Spinal cord (tissue), 10 donors: ENCODE measurements around the gene ATF1. TPM values are rescaled to one million over a fixed set of nuclear protein-coding genes. Genes with fewer than 3 reads are reported as not detected.
A peak's percentile ranks its signal among the peaks of the same experiment; 100 is the strongest.

Source experiments
- DNase-seq, 6 donors: peaks; one replicate each; pipeline versions ENCODE4 v3.0.0 to v3.0.0-alpha.2; 2013 to 2015; ENCODE audit warnings: low spot score in 6 of 6, low read depth in 4 of 6
- H3K27ac ChIP-seq: one replicate; pipeline ENCODE4 v1.5.1; 2013; ENCODE audit warnings: low read depth, low read length, control low read depth
- H3K27me3 ChIP-seq: one replicate; pipeline ENCODE4 v1.6.1; 2013; ENCODE audit warnings: low read length; ENCODE audit not compliant: control insufficient read depth, insufficient read depth
- H3K36me3 ChIP-seq: one replicate; pipeline ENCODE4 v1.6.1; 2013; ENCODE audit warnings: low read length; ENCODE audit not compliant: control insufficient read depth, insufficient read depth
- H3K4me1 ChIP-seq: one replicate; pipeline ENCODE4 v1.6.1; 2013; ENCODE audit warnings: low read length; ENCODE audit not compliant: control insufficient read depth, insufficient read depth
- H3K4me3 ChIP-seq: one replicate; pipeline ENCODE4 v1.5.1; 2013; ENCODE audit warnings: low read depth, low read length, control low read depth
- H3K9me3 ChIP-seq: one replicate; pipeline ENCODE4 v1.6.1; 2013; ENCODE audit warnings: low read length; ENCODE audit not compliant: control insufficient read depth, insufficient read depth
- WGBS: methylation state at CpG from one replicate; pipeline ENCODE4 v1.1.5; 2013; ENCODE audit warnings: missing lambda C conversion rate; ENCODE audit not compliant: insufficient coverage; 5-methylcytosine and 5-hydroxymethylcytosine counted together
- polyA plus RNA-seq, 2 donors: library from polyadenylated mRNA; unstranded; fragments of 120-200 nt; gene quantifications; one replicate each; pipeline ENCODE4 v1.2.1, GENCODE V29; 2013; ENCODE audit not compliant: insufficient read length in 2 of 2
- total RNA-seq, 2 donors: library from RNA; depleted of rRNA in 1 of 2; stranded (reverse); fragments of 120-200 nt in 1 of 2; fragments of >200 nt in 1 of 2; gene quantifications; one replicate each; pipeline versions ENCODE4 v1.2.3 to v1.2.4, GENCODE V29; 2013 to 2014
- donor health status: healthy.

ATF1 gene
- total and polyA plus RNA-seq, 4 donors: 17.8 to 49.3 (median 21.7) TPM

- WGBS: 71% methylated on average over 1 of the region's 4 CpGs
- no peaks in the 10 kb centered on the region for H3K9me3 ChIP-seq
- H3K27me3 ChIP-seq: no peaks in the 10 kb centered on the region
- H3K4me1 ChIP-seq: no peaks in the 10 kb centered on the region
- H3K36me3 ChIP-seq: peaks cover 59% of the 10 kb centered on the region
- H3K4me3 ChIP-seq: no peak overlapping the region
- no peak for DNase-seq
- peak overlapping the region; percentile 15 for H3K27ac ChIP-seq
These were observed 35.1 kb upstream of the ATF1 start for GRCh38 chr12:50728841-50729240.

GRCh38 chr12:50732591-50732990 is 31.3 kb upstream of the ATF1 start:
- H3K36me3 ChIP-seq: peaks cover 52% of the 10 kb centered on the region
- H3K9me3 ChIP-seq: no peaks in the 10 kb centered on the region
- WGBS: 96% methylated on average over 5 of the region's 9 CpGs
- H3K27ac ChIP-seq: no peak overlapping the region
- DNase-seq: no peak
- H3K4me1 ChIP-seq: peaks cover 3% of the 10 kb centered on the region
- H3K27me3 ChIP-seq: no peaks in the 10 kb centered on the region
- no peak overlapping the region for H3K4me3 ChIP-seq

- 68% methylated on average over 2 of the region's 3 CpGs for WGBS
- no peak overlapping the region for H3K4me3 ChIP-seq
- no peak overlapping the region for H3K27ac ChIP-seq
- H3K27me3 ChIP-seq: no peaks in the 10 kb centered on the region
- peaks cover 3% of the 10 kb centered on the region for H3K4me1 ChIP-seq
- no peaks in the 10 kb centered on the region for H3K9me3 ChIP-seq
- H3K36me3 ChIP-seq: peaks cover 54% of the 10 kb centered on the region
- DNase-seq: no peak
These were observed 30.2 kb upstream of the ATF1 start for GRCh38 chr12:50733706-50734105.

GRCh38 chr12:50734409-50735263 is 29.3 kb upstream of the ATF1 start:
- peaks cover 60% of the 10 kb centered on the region for H3K36me3 ChIP-seq

GRCh38 chr12:50739611-50740010 is 24.3 kb upstream of the ATF1 start:
- 93% methylated on average over 7 of the region's 7 CpGs for WGBS
- H3K27me3 ChIP-seq: no peaks in the 10 kb centered on the region
- DNase-seq: no peak
- no peaks in the 10 kb centered on the region for H3K9me3 ChIP-seq
- no peak overlapping the region for H3K27ac ChIP-seq
- peaks cover 72% of the 10 kb centered on the region for H3K36me3 ChIP-seq
- no peak overlapping the region for H3K4me3 ChIP-seq
- H3K4me1 ChIP-seq: no peaks in the 10 kb centered on the region

More at GRCh38 chr12:50734409-50735263, 29.3 kb upstream of the ATF1 start:
- Histone ChIP-seq H3K4me1 (peaks cover 3% of the 10 kb centered on the region), H3K9me3 (no peaks in the 10 kb centered on the region), H3K27me3 (no peaks in the 10 kb centered on the region), H3K27ac (no peak overlapping the region), H3K4me3 (no peak overlapping the region)
- DNase-seq: peak in 5 of 6 donors; percentile 24 to 86 (median 31)
- WGBS: no CpG with 5 or more reads among the region's 10 CpGs

GRCh38 chr12:50740307-50740706 is 23.6 kb upstream of the ATF1 start:
- Histone ChIP-seq H3K4me1 (no peaks in the 10 kb centered on the region), H3K9me3 (no peaks in the 10 kb centered on the region), H3K36me3 (peaks cover 72% of the 10 kb centered on the region), H3K4me3 (no peak overlapping the region), H3K27ac (no peak overlapping the region), H3K27me3 (no peaks in the 10 kb centered on the region)
- 83% methylated on average over 1 of the region's 2 CpGs for WGBS
- no peak for DNase-seq

- 91% methylated on average over 4 of the region's 7 CpGs for WGBS
- peaks cover 73% of the 10 kb centered on the region for H3K36me3 ChIP-seq
These were observed 21.1 kb upstream of the ATF1 start for GRCh38 chr12:50742776-50743175.

GRCh38 chr12:50745861-50746260 is 18.0 kb upstream of the ATF1 start:
- peaks cover 44% of the 10 kb centered on the region for H3K36me3 ChIP-seq
- H3K9me3 ChIP-seq: no peaks in the 10 kb centered on the region
- H3K27me3 ChIP-seq: no peaks in the 10 kb centered on the region
- WGBS: no CpG with 5 or more reads among the region's 4 CpGs
- H3K4me3 ChIP-seq: no peak overlapping the region
- H3K27ac ChIP-seq: no peak overlapping the region
- no peak for DNase-seq
- no peaks in the 10 kb centered on the region for H3K4me1 ChIP-seq

More at GRCh38 chr12:50742776-50743175, 21.1 kb upstream of the ATF1 start:
- Histone ChIP-seq H3K27ac (no peak overlapping the region), H3K27me3 (no peaks in the 10 kb centered on the region), H3K4me3 (no peak overlapping the region), H3K9me3 (no peaks in the 10 kb centered on the region), H3K4me1 (no peaks in the 10 kb centered on the region)
- no peak for DNase-seq

GRCh38 chr12:50746431-50746830 is 17.5 kb upstream of the ATF1 start:
- WGBS: 100% methylated on average over 1 of the region's 3 CpGs
- Histone ChIP-seq H3K9me3 (no peaks in the 10 kb centered on the region), H3K36me3 (peaks cover 38% of the 10 kb centered on the region), H3K27ac (no peak overlapping the region), H3K4me3 (no peak overlapping the region), H3K4me1 (no peaks in the 10 kb centered on the region), H3K27me3 (no peaks in the 10 kb centered on the region)
- no peak for DNase-seq

GRCh38 chr12:50747817-50748216 is 16.1 kb upstream of the ATF1 start:
- Histone ChIP-seq H3K4me1 (no peaks in the 10 kb centered on the region), H3K4me3 (no peak overlapping the region), H3K27ac (no peak overlapping the region), H3K9me3 (no peaks in the 10 kb centered on the region), H3K27me3 (no peaks in the 10 kb centered on the region), H3K36me3 (peaks cover 27% of the 10 kb centered on the region)
- DNase-seq: no peak
- no CpG with 5 or more reads among the region's 1 CpG for WGBS
